ENCODE results near the gene FGF18.

DNA sequence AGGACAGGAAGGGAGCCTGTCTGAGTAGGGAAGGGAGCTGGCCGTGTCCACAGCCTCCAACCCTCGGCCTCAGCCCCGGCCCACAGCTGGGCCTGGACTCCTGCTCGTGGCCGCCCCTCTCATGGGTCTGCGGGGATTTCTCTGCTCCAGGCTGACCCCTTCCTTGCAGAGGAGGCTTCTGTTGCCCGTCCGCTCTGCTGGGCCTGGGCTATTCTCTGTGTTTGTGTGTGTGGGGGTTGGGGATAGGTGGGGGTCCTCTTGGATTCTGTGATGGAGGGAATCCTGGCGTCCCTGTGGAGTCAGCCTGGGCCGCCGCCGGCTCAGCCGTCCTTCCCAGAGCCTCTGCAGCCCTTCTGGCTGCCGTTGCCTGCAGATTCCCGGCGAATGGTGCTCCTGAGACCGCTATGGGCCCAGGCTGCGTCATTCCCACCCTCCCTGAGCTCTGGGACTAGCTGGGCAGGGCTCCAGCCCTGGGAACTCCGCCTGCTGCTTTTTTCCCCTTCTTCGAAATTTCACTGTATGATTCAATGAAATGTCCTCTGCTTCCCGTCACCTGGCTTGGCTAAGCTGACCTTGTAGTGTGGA lies 64.2 kb downstream of the FGF18 start:
- TF ChIP-seq POLR2A (IDR thresholded peaks at IDR 0.05) = no peak
- TF ChIP-seq CTCF (IDR thresholded peaks at IDR 0.05) = no peak
